SK-N-MC (cell line): Measurements from ENCODE around the gene MED27.

Experiments used
- DNase-seq: peaks from one replicate; pipeline ENCODE4 v3.0.0-alpha.2; 2011; ENCODE audit warnings: low read depth, low spot score
- H3K27ac ChIP-seq: fragments of 200-600 bp; sonication (generic); 2 replicates; pipeline ENCODE4 v1.5.1; 2016; ENCODE audit warnings: mixed run types
- H3K36me3 ChIP-seq: fragments of 200-600 bp; sonication (generic); 2 replicates; pipeline ENCODE4 v1.6.1; 2017; ENCODE audit warnings: antibody characterized with exemption, low read length, mixed read lengths; ENCODE audit not compliant: insufficient read depth
- H3K4me3 ChIP-seq: fragments of 200-600 bp; sonication (generic); 2 replicates; pipeline ENCODE4 v1.5.1; 2016
- H3K9ac ChIP-seq: fragments of 200-600 bp; sonication (generic); 2 replicates; pipeline ENCODE4 v1.8.0; 2017; ENCODE audit warnings: mixed run types, mixed read lengths; ENCODE audit not compliant: insufficient read length
- H3K9me3 ChIP-seq: fragments of 200-600 bp; sonication (generic); 2 replicates; pipeline ENCODE4 v1.6.1; 2017; ENCODE audit warnings: low read depth, mild to moderate bottlenecking, antibody characterized with exemption, low read length, moderate library complexity, mixed read lengths
- EZH2 ChIP-seq: fragments of 200-600 bp; sonication (generic); IDR thresholded peaks from one replicate; pipeline ENCODE4 v1.6.1; 2017; ENCODE audit warnings: antibody characterized with exemption
- FOXP2 ChIP-seq: optimal IDR thresholded peaks from 2 replicates; pipeline ENCODE3; 2011; ENCODE audit warnings: mild to moderate bottlenecking, moderate library complexity; ENCODE audit not compliant: insufficient read depth; ENCODE audit errors: extremely low read length, control extremely low read depth
- POLR2AphosphoS5 ChIP-seq: IDR thresholded peaks from 2 replicates; pipeline ENCODE4 v1.6.1; 2012; ENCODE audit warnings: mild to moderate bottlenecking, low read depth, low read length, borderline replicate concordance

The MED27 gene

DNA sequence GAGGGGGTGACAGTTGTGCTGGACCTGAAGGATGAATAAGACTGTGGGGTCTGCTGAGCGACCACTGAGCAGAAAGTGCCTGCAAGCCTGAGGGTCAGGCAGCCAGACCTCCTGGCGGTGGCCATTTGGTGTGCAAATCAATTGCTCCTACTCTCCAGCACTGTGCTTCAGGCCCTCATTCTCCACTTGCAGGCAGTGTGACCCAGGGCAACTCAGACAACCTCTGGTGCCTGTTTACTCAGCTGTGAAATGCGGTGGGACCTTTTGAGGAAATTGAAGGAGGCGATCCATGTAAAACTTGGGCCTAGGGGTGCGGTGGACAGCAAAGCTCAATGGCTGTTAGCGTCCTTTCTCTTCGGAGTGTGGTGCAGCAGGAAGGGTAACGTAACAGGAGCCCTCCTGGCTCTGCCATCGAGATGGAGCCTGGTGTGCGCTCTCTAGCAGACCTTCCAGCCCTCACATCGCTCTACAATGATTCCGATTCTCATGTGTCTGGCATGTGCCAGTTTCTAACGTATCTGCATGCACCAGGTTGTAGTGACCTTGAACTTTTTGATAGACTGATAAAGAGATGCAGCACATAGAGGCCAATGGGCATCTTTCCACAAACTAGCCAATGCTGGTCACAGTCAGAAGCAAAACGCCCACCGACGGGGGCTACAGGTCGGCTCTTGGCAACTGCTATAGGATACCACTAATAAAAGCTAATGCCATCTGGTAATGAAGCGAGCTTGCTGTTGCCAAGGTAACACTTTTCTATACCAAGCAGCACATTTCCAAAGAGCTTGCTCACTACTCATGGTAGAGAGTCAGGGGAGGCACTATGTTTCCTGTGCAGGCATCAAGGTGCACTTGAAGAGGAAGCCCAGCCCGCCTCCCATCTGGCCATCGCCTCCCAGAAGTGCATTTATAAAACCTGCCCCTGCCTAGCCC is 180.1 kb downstream of the MED27 start:
- Histone ChIP-seq H3K27ac (no peak overlapping the region), H3K4me3 (no peak overlapping the region), H3K9me3 (no peaks in the 10 kb centered on the region), H3K9ac (no peak overlapping the region), H3K36me3 (no peaks in the 10 kb centered on the region)
- no peak for DNase-seq
- TF ChIP-seq EZH2: no peak

GRCh38 chr9:131892902-131893500 is 186.7 kb downstream of the MED27 start:
- Histone ChIP-seq H3K27ac (no peak overlapping the region), H3K36me3 (no peaks in the 10 kb centered on the region), H3K9me3 (no peaks in the 10 kb centered on the region), H3K4me3 (no peak overlapping the region), H3K9ac (no peak overlapping the region)
- no peak for TF ChIP-seq POLR2AphosphoS5
- no peak for TF ChIP-seq FOXP2
- no peak for TF ChIP-seq EZH2
- no peak for DNase-seq

DNA sequence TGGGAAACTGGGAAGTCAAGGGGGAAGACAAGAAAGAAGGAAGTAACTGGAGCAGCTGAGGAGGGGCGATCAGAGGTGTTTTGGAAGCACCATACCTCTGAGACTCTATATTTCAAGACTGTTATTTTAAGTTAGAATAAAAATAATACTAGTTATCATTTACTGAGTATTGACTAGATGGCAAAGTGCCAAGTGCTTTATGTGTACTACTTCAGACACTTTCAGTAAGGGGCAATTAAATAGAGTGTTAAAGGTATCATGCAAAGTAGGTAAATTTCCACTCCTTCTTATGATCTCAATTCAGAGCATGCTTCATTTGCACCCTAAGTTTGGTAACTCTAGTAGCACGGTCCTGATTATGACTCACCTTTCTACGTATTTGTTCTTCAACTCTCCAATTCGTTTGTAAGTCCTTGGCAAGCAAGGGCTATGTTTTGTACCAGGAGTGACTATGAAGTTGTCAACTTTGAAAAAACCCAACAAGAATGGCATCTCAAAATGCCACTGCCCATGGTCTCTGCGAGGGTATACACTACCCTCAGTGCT is 187.4 kb downstream of the MED27 start:
- no peak overlapping the region for H3K27ac ChIP-seq
- no peak overlapping the region for H3K4me3 ChIP-seq
- H3K9ac ChIP-seq: no peak overlapping the region
- no peak for DNase-seq
- H3K36me3 ChIP-seq: no peaks in the 10 kb centered on the region
- H3K9me3 ChIP-seq: no peaks in the 10 kb centered on the region
- TF ChIP-seq POLR2AphosphoS5 (no peak), FOXP2 (no peak), EZH2 (no peak)

DNA sequence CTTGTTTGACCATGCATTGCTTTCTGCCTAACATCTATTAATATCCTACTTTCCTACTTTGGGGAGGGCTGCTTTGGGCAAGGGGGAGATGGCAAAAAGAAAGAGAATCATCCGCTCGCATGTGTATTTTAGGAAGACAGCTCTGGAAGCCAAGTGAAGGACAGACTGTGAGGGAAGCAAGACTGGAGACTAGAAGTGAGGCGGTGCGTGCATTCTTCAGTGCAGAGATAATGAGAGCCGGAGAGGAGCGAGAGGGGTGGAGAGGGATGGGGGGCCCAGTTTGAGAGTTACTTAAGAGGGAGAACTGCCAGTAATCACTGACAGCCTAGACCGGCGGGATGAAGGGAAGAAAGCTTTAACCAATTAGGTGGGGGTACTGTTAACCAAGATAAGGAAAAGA is 188.1 kb downstream of the MED27 start:
- no peak for DNase-seq
- Histone ChIP-seq H3K4me3 (no peak overlapping the region), H3K27ac (no peak overlapping the region), H3K9me3 (no peaks in the 10 kb centered on the region), H3K9ac (no peak overlapping the region), H3K36me3 (no peaks in the 10 kb centered on the region)
- TF ChIP-seq EZH2 (no peak), FOXP2 (no peak), POLR2AphosphoS5 (no peak)

GRCh38 chr9:131889437-131890251 is 190.0 kb downstream of the MED27 start:
- no peak overlapping the region for H3K4me3 ChIP-seq
- H3K9ac ChIP-seq: no peak overlapping the region
- DNase-seq: no peak
- no peak overlapping the region for H3K27ac ChIP-seq
- TF ChIP-seq EZH2 (no peak), POLR2AphosphoS5 (no peak), FOXP2 (no peak)
- H3K9me3 ChIP-seq: no peaks in the 10 kb centered on the region
- H3K36me3 ChIP-seq: no peaks in the 10 kb centered on the region

DNA sequence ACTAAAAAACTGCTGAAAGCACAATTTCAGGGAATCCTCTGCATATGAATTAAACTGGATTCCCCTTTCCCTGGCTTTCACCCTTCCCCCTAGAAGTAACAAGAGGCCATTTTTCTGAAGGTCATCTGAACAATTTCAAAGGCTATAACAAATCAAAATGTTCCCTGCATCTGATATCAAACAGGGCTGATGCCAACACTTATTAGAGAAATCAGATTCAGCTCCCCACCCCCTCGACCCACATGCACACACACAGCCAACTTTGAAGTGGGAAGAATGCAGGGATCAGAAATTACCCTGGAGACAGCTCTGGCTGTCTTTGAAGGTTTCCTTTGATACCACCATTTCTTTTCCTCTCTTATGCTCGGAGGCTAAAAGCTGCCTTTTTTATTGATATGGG is 190.7 kb downstream of the MED27 start:
- no peak overlapping the region for H3K27ac ChIP-seq

GRCh38 chr9:131887680-131888079 is 192.0 kb downstream of the MED27 start:
- no peaks in the 10 kb centered on the region for H3K9me3 ChIP-seq
- TF ChIP-seq POLR2AphosphoS5 (no peak), EZH2 (no peak), FOXP2 (no peak)
- no peak overlapping the region for H3K27ac ChIP-seq
- DNase-seq: no peak
- no peak overlapping the region for H3K4me3 ChIP-seq
- no peak overlapping the region for H3K9ac ChIP-seq
- no peaks in the 10 kb centered on the region for H3K36me3 ChIP-seq

More for the DNA sequence above, 190.7 kb downstream of the MED27 start:
- Histone ChIP-seq H3K9ac (no peak overlapping the region), H3K9me3 (no peaks in the 10 kb centered on the region), H3K36me3 (no peaks in the 10 kb centered on the region), H3K4me3 (no peak overlapping the region)
- no peak for DNase-seq
- TF ChIP-seq FOXP2 (no peak), POLR2AphosphoS5 (no peak), EZH2 (no peak)

- Histone ChIP-seq H3K4me3 (no peak overlapping the region), H3K9me3 (no peaks in the 10 kb centered on the region), H3K36me3 (no peaks in the 10 kb centered on the region), H3K9ac (no peak overlapping the region), H3K27ac (no peak overlapping the region)
- no peak for TF ChIP-seq EZH2
- TF ChIP-seq POLR2AphosphoS5: no peak
- no peak for TF ChIP-seq FOXP2
- no peak for DNase-seq
Observed at GRCh38 chr9:131886826-131887225, 192.8 kb downstream of the MED27 start.
